Stimulated activated CD8-positive, alpha-beta memory T cell treated with anti-CD3 and anti-CD28 coated beads, Interleukin-12 subunit alpha, Interleukin-12 subunit beta, amount 100 ng/mL, for 4 hours (primary cell): Measurements from ENCODE around the gene SCN8A.

Experiments
- DNase-seq: peaks from one replicate; pipeline ENCODE4 v3.0.0-alpha.2; 2020; ENCODE audit warnings: low read depth

Gene SCN8A

DNA sequence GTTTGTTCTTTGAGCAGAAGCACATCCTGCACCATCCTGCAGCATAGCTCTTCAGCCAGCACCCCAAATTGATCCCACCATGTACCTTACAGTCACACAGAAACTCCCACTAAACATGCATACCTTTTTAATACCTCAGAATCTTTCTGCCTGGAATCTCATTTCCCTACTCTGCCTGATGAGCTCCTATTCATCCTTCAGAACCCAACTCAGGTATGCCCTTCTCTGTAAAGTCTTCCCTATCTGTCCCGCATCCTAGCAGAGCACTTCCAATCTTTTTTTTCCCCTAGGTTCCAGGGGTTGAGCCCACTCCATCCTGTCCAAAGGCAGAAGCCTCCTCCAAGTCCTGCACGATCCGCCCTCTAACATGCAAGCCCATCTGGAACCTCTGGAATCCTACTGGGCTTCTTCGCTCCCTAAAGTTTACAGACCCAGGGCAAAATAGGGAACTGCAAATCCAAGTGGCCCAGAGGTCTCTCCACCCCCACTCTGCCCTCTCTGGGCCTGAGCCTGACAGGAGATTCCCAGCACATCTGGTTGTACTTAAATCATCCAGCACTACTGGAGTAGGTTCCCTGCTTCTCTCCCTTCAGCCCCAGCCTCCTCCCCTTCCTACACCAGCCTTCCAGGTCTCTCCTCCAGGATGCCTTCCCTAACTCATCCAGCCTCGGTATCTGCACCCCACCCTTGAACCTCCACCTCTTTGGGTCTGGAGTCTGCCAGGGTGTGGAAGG is 261.5 kb downstream of the SCN8A start:
- DNase-seq, result no peak

DNA sequence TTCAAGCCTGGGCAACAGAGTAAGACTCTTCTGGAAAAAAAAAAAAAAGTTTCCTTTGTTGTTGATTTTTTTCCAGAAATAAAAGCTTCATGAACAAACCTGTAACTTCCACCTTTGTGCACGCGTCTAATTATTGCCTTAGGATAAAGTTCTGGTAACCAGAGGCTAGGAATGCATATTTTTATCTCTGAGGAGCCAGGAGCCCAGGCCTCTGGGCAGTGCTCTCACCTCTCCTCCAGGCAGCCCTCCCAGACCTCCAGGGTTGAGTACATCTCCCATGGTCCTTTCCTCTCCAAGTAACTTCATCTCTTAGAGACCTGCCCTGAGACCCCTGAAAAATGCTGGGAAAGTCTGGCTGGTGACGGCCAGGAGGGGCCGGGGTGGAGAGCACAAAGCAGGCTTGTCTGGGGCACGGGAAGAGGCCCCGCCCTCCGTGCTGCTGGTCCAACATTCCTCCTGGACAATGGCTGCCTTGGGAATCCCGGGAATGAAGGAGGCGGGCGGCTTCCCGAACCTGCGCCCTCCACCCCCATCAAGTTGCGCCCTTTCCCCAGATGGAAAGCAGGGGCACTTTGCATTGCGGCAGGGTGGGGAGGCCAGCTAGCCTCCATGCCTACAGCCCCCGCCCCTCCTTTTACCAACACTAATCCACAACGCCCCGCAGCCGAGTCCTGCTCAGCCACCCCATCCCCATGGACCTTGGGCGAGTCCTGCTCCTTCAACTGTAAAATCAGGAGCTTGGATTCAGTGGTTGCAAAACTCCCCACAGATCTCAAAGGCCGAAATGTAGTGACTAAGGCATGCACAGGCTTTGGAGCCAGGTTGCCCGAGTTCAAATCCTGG is 264.8 kb downstream of the SCN8A start:
- DNase-seq, result no peak

DNA sequence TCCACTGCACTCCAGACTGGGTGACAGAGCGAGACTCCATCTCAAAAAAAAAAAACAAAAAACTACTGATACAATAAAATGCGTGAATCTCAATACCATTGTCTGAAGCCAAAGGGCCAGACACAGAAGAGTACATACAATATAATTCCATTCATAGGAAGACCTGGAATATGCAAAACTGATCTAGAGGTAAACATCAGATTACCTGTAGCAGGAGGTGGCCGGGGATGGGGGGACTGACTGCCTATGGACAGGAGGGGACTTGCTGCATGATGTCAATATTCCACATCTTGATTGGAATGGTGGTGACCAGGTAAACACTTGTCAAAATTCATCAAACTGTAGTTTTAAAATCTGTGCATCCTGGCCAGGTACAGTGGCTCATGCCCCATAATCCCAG is 270.0 kb downstream of the SCN8A start:
- no peak for DNase-seq
